Lower leg skin (tissue), 4 donors: ENCODE measurements around the gene PCDHGB7. TPM values are rescaled to one million over a fixed set of nuclear protein-coding genes. Genes with fewer than 3 reads are reported as not detected.
"Not testable (repeated sequence)": the region's sequence is repeated elsewhere in the genome, so short reads cannot be mapped to it uniquely, and the experiment has no call there.

ENCODE experiments used
- DNase-seq, 2 donors: peaks; one replicate each; pipeline ENCODE4 v3.0.0-alpha.2; 2019; ENCODE audit warnings: low spot score in 2 of 2
- H3K4me3 ChIP-seq: fragments of 200-600 bp; sonication (generic); 2 replicates; pipeline ENCODE4 v1.5.1; 2017; ENCODE audit warnings: mild to moderate bottlenecking, low read depth; ENCODE audit not compliant: poor library complexity, severe bottlenecking
- CTCF ChIP-seq, 3 donors: fragments of 450-650 bp; IDR thresholded peaks; one replicate each; pipeline ENCODE4 v1.5.1; 2016; ENCODE audit warnings: antibody characterized with exemption in 3 of 3, mild to moderate bottlenecking in 3 of 3, moderate library complexity in 2 of 3
- POLR2A ChIP-seq, 2 donors: fragments of 450-650 bp; IDR thresholded peaks; one replicate each; pipeline ENCODE4 v1.6.1; 2016 to 2017; ENCODE audit warnings: antibody characterized with exemption in 2 of 2, mild to moderate bottlenecking in 1 of 2, moderate library complexity in 1 of 2
- WGBS, 2 donors: methylation state at CpG; one replicate each; pipeline ENCODE4 v1.1.5; 2018; 5-methylcytosine and 5-hydroxymethylcytosine counted together
- intact Hi-C: fragments of 100-400 bp; cut with DNase I; formaldehyde crosslinking; loops from one replicate; pipeline ENCODE4 v1.15.0; 2023; ENCODE audit warnings: low total_unique reads
- total RNA-seq, 4 donors: library from RNA; depleted of rRNA; stranded (reverse); fragments of >200 nt; gene quantifications; one replicate each; pipeline ENCODE4 v1.1.0, GENCODE V29; 2016

PCDHGB7 gene
- total RNA-seq, 4 donors from 2014 or later: 8.0 to 11.3 (median 10.1) TPM

GRCh38 chr5:141431286-141431685 is 13.8 kb downstream of the PCDHGB7 start:
- intact Hi-C loops: no loop called here
- DNase-seq: no peak
- no peak overlapping the region for H3K4me3 ChIP-seq
- TF ChIP-seq CTCF (IDR thresholded peaks at IDR 0.05) (no peak), POLR2A (IDR thresholded peaks at IDR 0.05) (no peak)
- 19 to 23% methylated on average over 37 of the region's 37 CpGs for WGBS, 2 donors

GRCh38 chr5:141432308-141432707 is 14.8 kb downstream of the PCDHGB7 start:
- DNase-seq, intact Hi-C loops, H3K4me3 ChIP-seq: not testable (repeated sequence)
- WGBS, 2 donors: 31 to 35% methylated on average over 18 to 19 of the region's 38 CpGs

GRCh38 chr5:141432726-141433125 is 15.2 kb downstream of the PCDHGB7 start:
- intact Hi-C loops, DNase-seq, H3K4me3 ChIP-seq: not testable (repeated sequence)
- WGBS, 2 donors: 27 to 28% methylated on average over 25 to 27 of the region's 29 CpGs

- H3K4me3 ChIP-seq: no peak overlapping the region
- TF ChIP-seq CTCF (IDR thresholded peaks at IDR 0.05) (no peak), POLR2A (IDR thresholded peaks at IDR 0.05) (no peak)
- DNase-seq: no peak
- WGBS, 2 donors: 86 to 88% methylated on average over 2 of the region's 2 CpGs
- intact Hi-C loops: no loop called here
Observed at GRCh38 chr5:141434006-141434405, 16.5 kb downstream of the PCDHGB7 start.

GRCh38 chr5:141437221-141437620 is 19.7 kb downstream of the PCDHGB7 start:
- no peak overlapping the region for H3K4me3 ChIP-seq
- intact Hi-C loops: no loop called here
- WGBS, 2 donors: 91 to 96% methylated on average over 2 of the region's 2 CpGs
- DNase-seq: no peak
- no peak for TF ChIP-seq POLR2A (IDR thresholded peaks at IDR 0.05)

- no peak for TF ChIP-seq CTCF (IDR thresholded peaks at IDR 0.05)
- TF ChIP-seq POLR2A (IDR thresholded peaks at IDR 0.05): no peak
- DNase-seq: no peak
- intact Hi-C loops: no loop called here
- no peak overlapping the region for H3K4me3 ChIP-seq
- WGBS, 2 donors: 69 to 72% methylated on average over 10 of the region's 10 CpGs
Observed at GRCh38 chr5:141439411-141440141, 22.1 kb downstream of the PCDHGB7 start.

GRCh38 chr5:141440341-141440740 is 22.9 kb downstream of the PCDHGB7 start:
- intact Hi-C loops: no loop called here
- no peak overlapping the region for H3K4me3 ChIP-seq
- no peak for DNase-seq
- TF ChIP-seq CTCF (IDR thresholded peaks at IDR 0.05) (no peak), POLR2A (IDR thresholded peaks at IDR 0.05) (no peak)
- WGBS, 2 donors: 92 to 95% methylated on average over 9 of the region's 9 CpGs
